Large intestine (tissue), 3 donors: ENCODE measurements around the gene CXCL3. TPM values are rescaled to one million over a fixed set of nuclear protein-coding genes. Genes with fewer than 3 reads are reported as not detected.
A peak's percentile ranks its signal among the peaks of the same experiment; 100 is the strongest.

Source experiments
- DNase-seq, 2 donors: peaks; one replicate each; pipeline versions ENCODE4 v3.0.0 to v3.0.0-alpha.2; 2013
- H3K27ac ChIP-seq: one replicate; pipeline ENCODE4 v1.5.1; 2013; ENCODE audit warnings: low read length
- H3K27me3 ChIP-seq: 2 replicates; pipeline ENCODE4 v1.6.1; 2013; ENCODE audit warnings: low read length; ENCODE audit not compliant: control insufficient read depth, insufficient read depth
- H3K36me3 ChIP-seq: 2 replicates; pipeline ENCODE4 v1.6.1; 2013; ENCODE audit warnings: low read length; ENCODE audit not compliant: control insufficient read depth, insufficient read depth
- H3K4me1 ChIP-seq: one replicate; pipeline ENCODE4 v1.6.1; 2013; ENCODE audit warnings: low read length; ENCODE audit not compliant: control insufficient read depth, insufficient read depth
- H3K4me3 ChIP-seq: one replicate; pipeline ENCODE4 v1.5.1; 2013; ENCODE audit warnings: low read length
- H3K9me3 ChIP-seq: one replicate; pipeline ENCODE4 v1.6.1; 2013; ENCODE audit warnings: mild to moderate bottlenecking, low read depth, low read length, moderate library complexity; ENCODE audit not compliant: control insufficient read depth
- WGBS: methylation state at CpG from one replicate; pipeline ENCODE4 v1.1.5; 2013; ENCODE audit warnings: low lambda C conversion rate; ENCODE audit not compliant: insufficient coverage; 5-methylcytosine and 5-hydroxymethylcytosine counted together
- polyA plus RNA-seq: library from polyadenylated mRNA; unstranded; fragments of 120-200 nt; gene quantifications from one replicate; pipeline ENCODE4 v1.2.1, GENCODE V29; 2013

The CXCL3 gene
- polyA plus RNA-seq, 1 donor, result 1.4 TPM

DNA sequence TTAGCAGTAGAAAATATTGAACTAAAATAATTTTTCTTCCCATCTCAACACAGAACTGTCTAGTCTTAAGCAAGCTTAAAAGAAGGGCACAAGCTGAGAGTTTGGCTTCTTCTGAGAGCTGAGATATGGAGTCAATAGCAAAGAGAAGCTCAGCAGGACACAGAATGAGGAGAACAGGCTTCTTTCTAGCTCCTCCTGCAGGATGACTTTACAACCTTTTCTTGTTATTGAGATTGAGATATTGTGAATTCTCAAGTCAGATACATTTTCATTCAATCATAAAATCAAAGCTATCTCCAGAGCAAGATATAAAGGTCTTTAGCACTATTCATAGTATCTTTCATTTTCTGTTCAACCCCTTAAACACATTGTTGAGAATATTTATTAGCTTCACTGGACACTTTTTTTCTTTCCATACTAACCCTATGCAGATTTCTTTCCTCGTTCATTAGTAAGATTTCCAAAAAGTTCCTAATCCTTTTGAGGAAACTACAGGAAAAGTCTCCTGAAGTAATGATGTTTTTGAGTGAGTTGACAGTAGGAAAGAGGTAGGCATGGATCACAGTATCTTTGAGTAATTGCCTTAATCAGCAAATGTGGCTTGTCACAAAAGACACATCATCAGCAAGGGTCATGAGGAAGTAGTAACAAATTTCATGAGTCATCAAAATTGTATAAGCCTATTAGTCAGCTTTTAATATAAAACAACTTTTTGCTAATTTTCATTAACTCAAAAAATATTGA, 17.8 kb upstream of the CXCL3 start:
- WGBS, result 0% methylated on average over 1 of the region's 1 CpG
- H3K27ac ChIP-seq, result no peak overlapping the region
- DNase-seq, result peak in 1 of 2 donors; percentile 39

GRCh38 chr4:74055498-74055897, 17.0 kb upstream of the CXCL3 start:
- Histone ChIP-seq H3K27me3 (no peaks in the 10 kb centered on the region), H3K4me3 (no peak overlapping the region), H3K4me1 (no peaks in the 10 kb centered on the region), H3K27ac (no peak overlapping the region), H3K9me3 (no peaks in the 10 kb centered on the region), H3K36me3 (no peaks in the 10 kb centered on the region)
- WGBS, result 80% methylated on average over 1 of the region's 3 CpGs
- DNase-seq, result no peak

More for the DNA sequence above, 17.8 kb upstream of the CXCL3 start:
- H3K4me1 ChIP-seq, result no peaks in the 10 kb centered on the region
- no peaks in the 10 kb centered on the region for H3K27me3 ChIP-seq
- no peak overlapping the region for H3K4me3 ChIP-seq
- peaks cover 2% of the 10 kb centered on the region for H3K9me3 ChIP-seq
- H3K36me3 ChIP-seq, result no peaks in the 10 kb centered on the region

GRCh38 chr4:74055096-74055495, 16.6 kb upstream of the CXCL3 start:
- DNase-seq, result no peak
- no peaks in the 10 kb centered on the region for H3K27me3 ChIP-seq
- no peak overlapping the region for H3K4me3 ChIP-seq
- H3K4me1 ChIP-seq, result no peaks in the 10 kb centered on the region
- 94% methylated on average over 2 of the region's 2 CpGs for WGBS
- no peak overlapping the region for H3K27ac ChIP-seq
- no peaks in the 10 kb centered on the region for H3K9me3 ChIP-seq
- H3K36me3 ChIP-seq, result no peaks in the 10 kb centered on the region

DNA sequence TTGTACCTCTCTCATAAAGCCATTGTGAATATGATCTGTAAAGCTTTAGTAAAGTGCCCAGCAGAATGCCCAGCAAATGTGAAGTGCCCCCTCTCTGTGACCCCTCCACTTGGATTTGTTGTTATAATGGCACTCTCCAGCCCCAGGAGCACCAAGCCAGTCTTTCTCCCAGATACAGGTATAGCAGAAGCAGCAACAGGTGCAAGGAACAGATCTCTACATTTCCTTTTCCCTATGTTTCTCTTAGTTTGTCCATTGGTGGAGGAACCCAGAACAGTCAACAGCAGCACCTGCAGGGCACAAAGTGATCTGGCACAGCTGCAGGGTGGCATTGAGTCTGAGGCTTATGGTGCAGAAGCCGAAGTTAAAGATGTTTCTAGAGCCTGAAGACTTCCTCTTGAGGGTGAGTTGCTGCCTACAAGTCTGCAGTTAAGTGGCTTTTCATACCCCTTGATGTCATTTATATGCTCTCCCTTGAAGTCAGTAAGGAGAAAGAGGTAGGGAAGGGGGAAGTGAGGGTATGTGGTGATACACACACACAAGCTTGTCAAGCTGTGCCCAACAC, 16.1 kb upstream of the CXCL3 start:
- Histone ChIP-seq H3K9me3 (no peaks in the 10 kb centered on the region), H3K4me3 (no peak overlapping the region), H3K36me3 (no peaks in the 10 kb centered on the region), H3K27ac (no peak overlapping the region), H3K27me3 (no peaks in the 10 kb centered on the region), H3K4me1 (no peaks in the 10 kb centered on the region)
- WGBS, result no CpG with 5 or more reads among the region's 1 CpG
- no peak for DNase-seq

- no peak for DNase-seq
- Histone ChIP-seq H3K4me1 (no peaks in the 10 kb centered on the region), H3K27ac (no peak overlapping the region), H3K9me3 (peaks cover 5% of the 10 kb centered on the region), H3K27me3 (no peaks in the 10 kb centered on the region), H3K36me3 (no peaks in the 10 kb centered on the region), H3K4me3 (no peak overlapping the region)
- 80% methylated on average over 1 of the region's 1 CpG for WGBS
Measured at GRCh38 chr4:74047152-74047551, 8.7 kb upstream of the CXCL3 start.

- 100% methylated on average over 2 of the region's 2 CpGs for WGBS
Measured at GRCh38 chr4:74045772-74046171, 7.3 kb upstream of the CXCL3 start.

GRCh38 chr4:74045247-74045646, 6.8 kb upstream of the CXCL3 start:
- H3K27ac ChIP-seq, result no peak overlapping the region
- H3K9me3 ChIP-seq, result peaks cover 5% of the 10 kb centered on the region
- no peaks in the 10 kb centered on the region for H3K4me1 ChIP-seq
- H3K27me3 ChIP-seq, result no peaks in the 10 kb centered on the region
- no peak overlapping the region for H3K4me3 ChIP-seq
- H3K36me3 ChIP-seq, result no peaks in the 10 kb centered on the region
- WGBS, result 39% methylated on average over 3 of the region's 3 CpGs
- DNase-seq, result no peak

More at GRCh38 chr4:74045772-74046171, 7.3 kb upstream of the CXCL3 start:
- Histone ChIP-seq H3K27ac (no peak overlapping the region), H3K4me1 (no peaks in the 10 kb centered on the region), H3K36me3 (no peaks in the 10 kb centered on the region), H3K27me3 (no peaks in the 10 kb centered on the region), H3K4me3 (no peak overlapping the region), H3K9me3 (peaks cover 5% of the 10 kb centered on the region)
- DNase-seq, result no peak

GRCh38 chr4:74044677-74045076, 6.2 kb upstream of the CXCL3 start:
- Histone ChIP-seq H3K36me3 (no peaks in the 10 kb centered on the region), H3K9me3 (peaks cover 5% of the 10 kb centered on the region), H3K4me3 (no peak overlapping the region), H3K27me3 (no peaks in the 10 kb centered on the region), H3K27ac (no peak overlapping the region), H3K4me1 (no peaks in the 10 kb centered on the region)
- WGBS, result 100% methylated on average over 3 of the region's 3 CpGs
- no peak for DNase-seq

- no peaks in the 10 kb centered on the region for H3K27me3 ChIP-seq
- no peaks in the 10 kb centered on the region for H3K36me3 ChIP-seq
- peak; percentile 35 to 58 for DNase-seq
- no CpG with 5 or more reads among the region's 2 CpGs for WGBS
- H3K4me3 ChIP-seq, result no peak overlapping the region
- no peak overlapping the region for H3K27ac ChIP-seq
- H3K4me1 ChIP-seq, result no peaks in the 10 kb centered on the region
- peaks cover 5% of the 10 kb centered on the region for H3K9me3 ChIP-seq
Measured at GRCh38 chr4:74042681-74043080, 4.2 kb upstream of the CXCL3 start.

DNA sequence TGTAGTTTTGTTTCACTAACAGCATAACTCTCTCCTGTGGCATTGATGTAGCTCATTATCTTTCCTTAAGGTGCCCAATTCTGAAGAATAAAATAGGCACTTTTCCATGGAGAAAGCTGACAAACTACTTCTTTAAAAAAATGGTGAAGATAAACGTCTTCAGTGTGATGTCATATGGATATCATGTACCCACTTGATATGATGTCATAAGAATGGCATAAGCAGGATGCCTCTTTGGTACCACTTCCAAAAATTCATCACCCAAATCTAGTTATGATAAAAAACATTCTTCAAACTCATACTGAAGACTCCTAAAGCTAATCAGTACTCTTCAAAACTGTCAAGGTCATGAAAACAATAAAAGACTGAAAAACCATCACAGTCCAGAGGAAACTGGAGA, 2.9 kb upstream of the CXCL3 start:
- WGBS, result 86% methylated on average over 1 of the region's 1 CpG

More for the DNA sequence above, 2.9 kb upstream of the CXCL3 start:
- Histone ChIP-seq H3K27ac (no peak overlapping the region), H3K9me3 (peaks cover 3% of the 10 kb centered on the region), H3K4me1 (peaks cover 3% of the 10 kb centered on the region), H3K36me3 (no peaks in the 10 kb centered on the region), H3K4me3 (no peak overlapping the region), H3K27me3 (no peaks in the 10 kb centered on the region)
- no peak for DNase-seq
